PC-9 (cell line): ENCODE data around the gene ZRANB1. TPM values are rescaled to one million over a fixed set of nuclear protein-coding genes. Genes with fewer than 3 reads are reported as not detected.

ENCODE experiments used
- BruUV-seq: library from RNA; stranded (reverse); fragments of 400-500 nt; replicated peaks from 2 replicates; lab custom pipeline; 2021; lab: Mats Ljungman, UMichigan
- CTCF ChIA-PET: fragments of 300-600 bp; sonication (Branson Sonifier 250); formaldehyde crosslinking; loops from one replicate; lab custom pipeline; 2022; ENCODE audit warnings: antibody characterized with exemption; lab: Charles Lee
- POLR2A ChIA-PET: fragments of 300-600 bp; sonication (Branson Sonifier 250); formaldehyde crosslinking; loops from one replicate; lab custom pipeline; 2022; ENCODE audit warnings: antibody characterized with exemption; ENCODE audit not compliant: unreplicated experiment; lab: Charles Lee
- DNase-seq, 2 experiments: peaks; one replicate each; pipeline versions ENCODE4 v3.0.0 to v3.0.0-alpha.2; 2015 to 2022; ENCODE audit warnings: mixed read lengths in 1 of 2
- H2AFZ ChIP-seq: fragments of 200-600 bp; sonication (generic); 2 replicates; pipeline ENCODE4 v1.8.1; 2017; ENCODE audit warnings: antibody characterized with exemption
- H3F3A ChIP-seq: fragments of 200-600 bp; sonication (generic); 2 replicates; pipeline ENCODE4 v1.8.1; 2017; ENCODE audit warnings: antibody characterized with exemption, mild to moderate bottlenecking, low read depth; ENCODE audit not compliant: insufficient read depth
- H3K27ac ChIP-seq: fragments of 200-600 bp; sonication (generic); 2 replicates; pipeline ENCODE4 v1.6.1; 2016; ENCODE audit warnings: mixed run types
- H3K27me3 ChIP-seq: fragments of 200-600 bp; sonication (generic); 2 replicates; pipeline ENCODE4 v1.6.1; 2016; ENCODE audit warnings: low read depth, mixed run types; ENCODE audit not compliant: insufficient read depth
- H3K36me3 ChIP-seq: fragments of 200-600 bp; sonication (generic); 2 replicates; pipeline ENCODE4 v1.6.1; 2016; ENCODE audit warnings: low read depth, mixed run types
- H3K4me1 ChIP-seq: fragments of 200-600 bp; sonication (generic); replicated peaks from 2 replicates; pipeline ENCODE4 v1.6.1; 2016; ENCODE audit warnings: mixed run types; ENCODE audit not compliant: insufficient read depth
- H3K4me2 ChIP-seq: fragments of 200-600 bp; sonication (generic); 2 replicates; pipeline ENCODE4 v1.6.1; 2017; ENCODE audit warnings: mixed run types
- H3K4me3 ChIP-seq: fragments of 200-600 bp; sonication (generic); 2 replicates; pipeline ENCODE4 v1.6.1; 2016; ENCODE audit warnings: mixed run types
- H3K79me2 ChIP-seq: fragments of 200-600 bp; sonication (generic); 2 replicates; pipeline ENCODE4 v1.6.1; 2017; ENCODE audit warnings: low read depth, mixed run types
- H3K9me2 ChIP-seq: fragments of 200-600 bp; sonication (generic); 2 replicates; pipeline ENCODE4 v1.8.1; 2017; ENCODE audit warnings: mild to moderate bottlenecking; ENCODE audit not compliant: insufficient read depth
- H3K9me3 ChIP-seq: fragments of 200-600 bp; sonication (generic); 2 replicates; pipeline ENCODE4 v1.8.1; 2016; ENCODE audit warnings: low read depth; ENCODE audit not compliant: insufficient read depth
- H4K20me1 ChIP-seq: fragments of 200-600 bp; sonication (generic); 2 replicates; pipeline ENCODE4 v1.8.1; 2017; ENCODE audit not compliant: insufficient read depth
- CTCF ChIP-seq: fragments of 200-600 bp; sonication (generic); conservative IDR thresholded peaks from 2 replicates; pipeline ENCODE4 v1.6.1; 2017; ENCODE audit warnings: mixed run types, antibody characterized with exemption, mild to moderate bottlenecking, moderate library complexity
- EZH2 ChIP-seq: fragments of 200-600 bp; sonication (generic); IDR thresholded peaks from 2 replicates; pipeline ENCODE4 v1.8.0; 2017; ENCODE audit warnings: antibody characterized with exemption, low read depth
- intact Hi-C: fragments of 100-400 bp; cut with micrococcal nuclease; formaldehyde crosslinking; loops from one replicate; pipeline ENCODE4 v1.10.0; 2022; ENCODE audit not compliant: unreplicated experiment
- total RNA-seq: library from RNA; stranded (reverse); gene quantifications from 2 replicates; pipeline ENCODE4 v1.2.3, GENCODE V29; 2021

ZRANB1 gene
- total RNA-seq, 1 experiment from 2014 or later: 10.9 TPM

DNA sequence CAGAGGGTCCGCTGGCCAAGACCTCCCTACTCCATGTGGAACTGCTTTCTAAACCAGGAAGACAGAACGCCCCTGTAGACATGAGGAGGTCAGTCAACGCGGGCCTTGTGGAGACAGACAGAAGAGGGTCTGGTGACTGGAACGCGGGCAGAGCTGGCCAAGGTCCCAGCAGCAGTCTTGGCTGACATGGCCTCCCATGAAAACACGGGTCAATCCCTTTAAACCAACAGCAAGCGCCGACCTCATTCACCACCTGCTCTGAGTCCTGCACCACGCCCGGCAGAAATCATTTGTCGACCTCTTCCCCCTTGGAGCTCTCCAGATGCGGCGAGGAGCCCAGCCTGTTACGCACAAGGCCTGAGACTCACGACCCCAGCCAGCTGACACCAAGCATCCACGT, 78.5 kb downstream of the ZRANB1 start:
- POLR2A ChIA-PET: no interaction called here
- no peak for TF ChIP-seq CTCF
- TF ChIP-seq EZH2: no peak
- CTCF ChIA-PET: no interaction called here
- Histone ChIP-seq H3K79me2 (peaks cover 38% of the 10 kb centered on the region), H3K9me3 (no peaks in the 10 kb centered on the region), H3K4me2 (no peak overlapping the region), H3K4me3 (no peak overlapping the region), H3K36me3 (no peaks in the 10 kb centered on the region), H4K20me1 (0 out of 2 replicates have a peak, but pooled peaks cover 2% of the 10 kb centered on the region), H3K27me3 (no peaks in the 10 kb centered on the region), H2AFZ (no peak overlapping the region), H3K4me1 (no peaks in the 10 kb centered on the region), H3F3A (no peaks in the 10 kb centered on the region), H3K27ac (no peak overlapping the region), H3K9me2 (no peaks in the 10 kb centered on the region)
- no peak for DNase-seq
- no TSS peak for BruUV-seq
- intact Hi-C loops: no loop called here

DNA sequence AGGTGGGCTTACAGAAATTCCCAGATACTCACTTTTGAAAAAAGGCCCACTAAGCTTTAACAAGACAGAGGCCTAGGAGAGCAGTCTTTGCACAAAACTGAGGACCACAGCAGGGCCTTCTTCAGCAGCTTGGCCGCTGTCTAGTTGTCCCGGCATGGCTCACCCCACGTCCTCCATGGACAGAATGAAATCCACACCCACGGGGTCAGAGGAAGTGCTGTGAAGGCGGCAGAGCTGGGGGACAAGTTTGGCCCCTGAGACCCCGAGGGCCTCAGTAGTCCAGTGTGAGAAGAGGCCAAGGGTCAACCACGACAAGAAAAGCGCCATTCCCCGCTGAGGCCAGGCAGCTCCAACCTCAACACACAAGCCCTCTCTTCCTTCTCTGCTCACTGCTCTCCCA, 78.9 kb downstream of the ZRANB1 start:
- BruUV-seq: no TSS peak
- ChIA-PET CTCF (no interaction called here), POLR2A (no interaction called here)
- H3K4me3 ChIP-seq: no peak overlapping the region
- DNase-seq: no peak
- no peak overlapping the region for H2AFZ ChIP-seq
- H3K79me2 ChIP-seq: peaks cover 41% of the 10 kb centered on the region
- H3K4me1 ChIP-seq: no peaks in the 10 kb centered on the region
- no peak overlapping the region for H3K27ac ChIP-seq
- no peak overlapping the region for H3K4me2 ChIP-seq
- H3K36me3 ChIP-seq: no peaks in the 10 kb centered on the region
- 0 out of 2 replicates have a peak, but pooled peaks cover 2% of the 10 kb centered on the region for H4K20me1 ChIP-seq
- TF ChIP-seq CTCF: no peak
- H3K9me3 ChIP-seq: no peaks in the 10 kb centered on the region
- no peaks in the 10 kb centered on the region for H3K9me2 ChIP-seq
- intact Hi-C loops: no loop called here
- H3F3A ChIP-seq: no peaks in the 10 kb centered on the region
- H3K27me3 ChIP-seq: no peaks in the 10 kb centered on the region

DNA sequence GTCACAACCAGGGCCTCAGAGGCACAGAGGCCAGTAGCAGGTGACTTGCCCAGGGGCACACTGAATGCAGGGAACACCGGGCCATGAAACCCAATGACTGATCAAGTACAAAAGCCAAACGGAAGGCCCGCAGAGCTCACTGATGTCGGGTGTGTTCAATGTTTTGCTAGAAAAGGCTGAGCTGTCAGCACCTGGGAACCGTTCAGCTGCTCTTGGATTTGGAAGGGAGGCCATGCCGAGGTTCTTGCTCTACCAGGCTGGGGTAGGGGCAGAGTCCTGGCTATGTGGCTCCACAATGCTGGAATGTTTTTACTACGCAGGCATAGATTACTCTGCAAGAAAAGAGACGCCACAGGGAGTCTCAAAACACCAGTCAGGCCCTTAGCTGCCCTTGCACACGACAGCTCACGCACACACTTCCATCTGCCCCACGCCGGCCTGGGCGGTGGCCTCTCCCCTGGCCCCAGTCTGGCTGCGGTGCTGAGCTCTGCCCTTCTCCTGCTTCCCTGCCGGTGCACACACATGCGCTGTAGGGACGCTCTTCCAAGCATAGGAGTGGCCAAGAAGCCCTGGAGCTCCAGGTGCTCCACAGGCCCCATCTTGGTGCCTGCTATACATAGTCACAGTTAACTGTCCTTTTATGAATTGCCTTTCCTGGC, 79.9 kb downstream of the ZRANB1 start:
- no peaks in the 10 kb centered on the region for H3K36me3 ChIP-seq
- CTCF ChIA-PET: no interaction called here
- BruUV-seq: no TSS peak

More for the DNA sequence above, 79.9 kb downstream of the ZRANB1 start:
- Histone ChIP-seq H3K27me3 (no peaks in the 10 kb centered on the region), H3K79me2 (peaks cover 43% of the 10 kb centered on the region), H3K4me3 (no peak overlapping the region), H3K4me1 (no peaks in the 10 kb centered on the region), H4K20me1 (no peaks in the 10 kb centered on the region), H3K4me2 (no peak overlapping the region), H3K9me2 (no peaks in the 10 kb centered on the region), H3K9me3 (no peaks in the 10 kb centered on the region), H2AFZ (no peak overlapping the region), H3F3A (no peaks in the 10 kb centered on the region), H3K27ac (no peak overlapping the region)
- POLR2A ChIA-PET: no interaction called here
- intact Hi-C loops: no loop called here
- DNase-seq: no peak
- no peak for TF ChIP-seq CTCF
- TF ChIP-seq EZH2: no peak
